Liver (tissue), 9 donors: ENCODE measurements around the gene UBR3. TPM values are rescaled to one million over a fixed set of nuclear protein-coding genes. Genes with fewer than 3 reads are reported as not detected.

Experiments used
- DNase-seq: peaks from one replicate; pipeline ENCODE4 v3.0.0-alpha.2; 2017; ENCODE audit warnings: low spot score
- H3K27ac ChIP-seq, 2 donors: one replicate each; pipeline ENCODE4 v1.7.0; 2013; ENCODE audit warnings: inconsistent platforms in 2 of 2, low read length in 2 of 2, control low read depth in 1 of 2, low read depth in 1 of 2, mild to moderate bottlenecking in 1 of 2
- H3K27me3 ChIP-seq, 4 donors: one replicate each; pipeline versions ENCODE4 v1.6.1 to v1.7.0; 2013; ENCODE audit warnings: low read length in 3 of 4, inconsistent platforms in 1 of 4, mild to moderate bottlenecking in 1 of 4, moderate library complexity in 1 of 4; ENCODE audit not compliant: control insufficient read depth in 4 of 4, insufficient read depth in 4 of 4
- H3K36me3 ChIP-seq, 4 donors: one replicate each; pipeline versions ENCODE4 v1.6.1 to v1.7.0; 2013; ENCODE audit warnings: low read length in 3 of 4, mild to moderate bottlenecking in 3 of 4, low read depth in 1 of 4, moderate library complexity in 1 of 4; ENCODE audit not compliant: control insufficient read depth in 4 of 4, insufficient read depth in 3 of 4
- H3K4me1 ChIP-seq, 4 donors: one replicate each; pipeline versions ENCODE4 v1.6.1 to v1.7.0; 2013; ENCODE audit warnings: low read length in 3 of 4, mild to moderate bottlenecking in 3 of 4, moderate library complexity in 1 of 4; ENCODE audit not compliant: control insufficient read depth in 4 of 4, insufficient read depth in 4 of 4
- H3K4me3 ChIP-seq, 3 donors: one replicate each; pipeline versions ENCODE4 v1.6.1 to v1.7.0; 2013; ENCODE audit warnings: low read length in 3 of 3, control low read depth in 1 of 3, low read depth in 1 of 3, mild to moderate bottlenecking in 1 of 3
- H3K9ac ChIP-seq, 2 donors: one replicate each; pipeline ENCODE4 v1.7.0; 2013; ENCODE audit warnings: low read length in 2 of 2, mild to moderate bottlenecking in 2 of 2, moderate library complexity in 2 of 2, control low read depth in 1 of 2, low read depth in 1 of 2
- H3K9me3 ChIP-seq, 4 donors: one replicate each; pipeline versions ENCODE4 v1.6.1 to v1.7.0; 2013; ENCODE audit warnings: low read length in 3 of 4; ENCODE audit not compliant: control insufficient read depth in 4 of 4
- ATF3 ChIP-seq: IDR thresholded peaks from 2 replicates; pipeline ENCODE4 v1.6.1; 2016; ENCODE audit warnings: antibody characterized with exemption
- CTCF ChIP-seq: fragments of 150-350 bp; IDR thresholded peaks from 2 replicates; pipeline ENCODE4 v1.5.1; 2017; ENCODE audit warnings: improper control_type of control experiment, low read depth, low read length; ENCODE audit not compliant: missing input control
- EGR1 ChIP-seq, 2 donors: IDR thresholded peaks; 2 replicates each; pipeline ENCODE4 v1.6.1; 2016 to 2018; ENCODE audit warnings: antibody characterized with exemption in 2 of 2, low read depth in 2 of 2
- GABPA ChIP-seq, 2 donors: IDR thresholded peaks in 1 of 2; conservative IDR thresholded peaks in 1 of 2; 2 replicates each; pipeline ENCODE4 v1.6.1; 2016; ENCODE audit warnings: antibody characterized with exemption in 2 of 2, mild to moderate bottlenecking in 1 of 2, moderate library complexity in 1 of 2
- HNF4A ChIP-seq, 2 donors: conservative IDR thresholded peaks; 2 replicates each; pipeline ENCODE4 v1.6.1; 2016; ENCODE audit warnings: antibody characterized with exemption in 2 of 2, mild to moderate bottlenecking in 2 of 2
- HNF4G ChIP-seq: IDR thresholded peaks from 2 replicates; pipeline ENCODE4 v1.6.1; 2016; ENCODE audit warnings: antibody characterized with exemption
- JUND ChIP-seq, 2 donors: IDR thresholded peaks; 2 replicates each; pipeline ENCODE4 v1.6.1; 2016; ENCODE audit warnings: antibody characterized with exemption in 2 of 2
- MAX ChIP-seq: IDR thresholded peaks from 2 replicates; pipeline ENCODE4 v1.6.1; 2016; ENCODE audit warnings: antibody characterized with exemption
- NR2F2 ChIP-seq: IDR thresholded peaks from 2 replicates; pipeline ENCODE4 v1.6.1; 2016; ENCODE audit warnings: antibody characterized with exemption
- RAD21 ChIP-seq, 2 donors: IDR thresholded peaks; 2 replicates each; pipeline ENCODE4 v1.6.1; 2016; ENCODE audit warnings: antibody characterized with exemption in 2 of 2, mild to moderate bottlenecking in 2 of 2
- RXRA ChIP-seq, 2 donors: IDR thresholded peaks; 2 replicates each; pipeline ENCODE4 v1.6.1; 2017 to 2018; ENCODE audit warnings: antibody characterized with exemption in 2 of 2, mild to moderate bottlenecking in 1 of 2
- SP1 ChIP-seq: IDR thresholded peaks from 2 replicates; pipeline ENCODE4 v1.6.1; 2018; ENCODE audit warnings: antibody characterized with exemption, mild to moderate bottlenecking
- TAF1 ChIP-seq: conservative IDR thresholded peaks from 2 replicates; pipeline ENCODE4 v1.6.1; 2016; ENCODE audit warnings: antibody characterized with exemption, mild to moderate bottlenecking
- YY1 ChIP-seq: IDR thresholded peaks from 2 replicates; pipeline ENCODE4 v1.6.1; 2016; ENCODE audit warnings: antibody characterized with exemption, mild to moderate bottlenecking
- ZBTB33 ChIP-seq: IDR thresholded peaks from 2 replicates; pipeline ENCODE4 v1.6.1; 2016; ENCODE audit warnings: antibody characterized with exemption
- WGBS: extraction: QIAGEN DNeasy Blood & Tissue Kit; methylation state at CpG from one replicate; pipeline ENCODE4 v1.1.7; 2013; 5-methylcytosine and 5-hydroxymethylcytosine counted together
- polyA plus RNA-seq, 2 donors: library from polyadenylated mRNA; stranded (reverse) in 1 of 2; unstranded in 1 of 2; fragments of 200-250 nt in 1 of 2; fragments of >200 nt in 1 of 2; fragmentation: Nextera tagmentation in 1 of 2; extraction: Ambion mirVana in 1 of 2; gene quantifications; one replicate each; pipeline versions ENCODE4 v1.2.1 to v1.2.3, GENCODE V29; 2013 to 2015
- total RNA-seq, 2 donors: library from RNA; depleted of rRNA; stranded (reverse); fragments of >200 nt; gene quantifications; one replicate each; pipeline ENCODE4 v1.2.3, GENCODE V29; 2014
- TF ChIP-seq, protein P1 (sequence below): IDR thresholded peaks from 2 replicates; pipeline ENCODE4 v1.6.1; 2016; ENCODE audit warnings: antibody characterized with exemption, mild to moderate bottlenecking
- donor health status: healthy.
- donor health status: healthy.
- donor health status: healthy.
- donor health status: healthy.
- donor health status: healthy.

UBR3 gene
- total and polyA plus RNA-seq, 4 donors = 8.5 to 69.4 (median 28.4) TPM

DNA sequence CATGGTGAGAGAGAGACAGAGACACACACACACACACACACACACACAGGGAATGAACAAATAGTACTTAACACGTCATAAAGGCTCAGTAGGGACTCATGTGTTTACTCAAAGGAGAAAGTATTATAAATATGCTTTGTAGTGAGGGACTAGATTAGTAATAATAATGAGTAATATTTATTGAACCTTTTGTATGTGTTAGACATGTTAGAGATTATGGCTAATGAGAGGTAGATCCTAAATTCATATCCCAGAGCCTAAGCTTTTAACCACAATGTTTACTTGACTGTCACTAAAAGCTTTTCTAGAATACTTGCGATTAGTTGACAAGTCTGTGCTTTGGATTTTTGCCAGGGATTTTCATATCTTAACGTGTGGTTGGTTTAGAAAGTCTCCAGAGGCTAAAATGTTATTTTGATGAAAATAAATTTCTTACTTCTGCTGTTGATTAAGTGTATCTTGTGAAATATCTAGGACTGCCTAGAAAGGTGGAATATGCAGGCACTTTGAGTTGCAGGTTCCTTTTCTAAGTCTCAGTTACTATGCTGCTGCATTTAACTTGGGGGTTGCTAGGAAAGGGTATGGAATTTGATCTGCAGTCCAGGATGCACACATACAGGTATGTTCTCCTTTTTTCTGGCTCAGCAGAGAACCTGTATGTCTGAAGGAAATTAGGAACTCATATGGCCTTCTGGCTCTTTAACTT is 64.5 kb downstream of the UBR3 start:
- Histone ChIP-seq H3K9me3 (no peaks in the 10 kb centered on the region), H3K27ac (no peak overlapping the region), H3K9ac (no peak overlapping the region), H3K27me3 (no peaks in the 10 kb centered on the region), H3K36me3 (peaks cover 2 to 8% (median 6%) of the 10 kb centered on the region in 4 donors), H3K4me1 (no peaks in the 10 kb centered on the region), H3K4me3 (no peak overlapping the region)
- TF ChIP-seq HNF4G (no peak), EGR1 (IDR thresholded peaks at IDR 0.05; ENCODE audit: low read depth in 2 of 2) (no peak), GABPA (IDR thresholded peaks at IDR 0.05 in 1 of 2, conservative IDR thresholded peaks at IDR 0.05 in 1 of 2) (no peak), TAF1 (no peak), RAD21 (IDR thresholded peaks at IDR 0.05) (no peak), CTCF (no peak), ZBTB33 (no peak), SP1 (no peak), YY1 (no peak)
- TF ChIP-seq, protein P1, sequence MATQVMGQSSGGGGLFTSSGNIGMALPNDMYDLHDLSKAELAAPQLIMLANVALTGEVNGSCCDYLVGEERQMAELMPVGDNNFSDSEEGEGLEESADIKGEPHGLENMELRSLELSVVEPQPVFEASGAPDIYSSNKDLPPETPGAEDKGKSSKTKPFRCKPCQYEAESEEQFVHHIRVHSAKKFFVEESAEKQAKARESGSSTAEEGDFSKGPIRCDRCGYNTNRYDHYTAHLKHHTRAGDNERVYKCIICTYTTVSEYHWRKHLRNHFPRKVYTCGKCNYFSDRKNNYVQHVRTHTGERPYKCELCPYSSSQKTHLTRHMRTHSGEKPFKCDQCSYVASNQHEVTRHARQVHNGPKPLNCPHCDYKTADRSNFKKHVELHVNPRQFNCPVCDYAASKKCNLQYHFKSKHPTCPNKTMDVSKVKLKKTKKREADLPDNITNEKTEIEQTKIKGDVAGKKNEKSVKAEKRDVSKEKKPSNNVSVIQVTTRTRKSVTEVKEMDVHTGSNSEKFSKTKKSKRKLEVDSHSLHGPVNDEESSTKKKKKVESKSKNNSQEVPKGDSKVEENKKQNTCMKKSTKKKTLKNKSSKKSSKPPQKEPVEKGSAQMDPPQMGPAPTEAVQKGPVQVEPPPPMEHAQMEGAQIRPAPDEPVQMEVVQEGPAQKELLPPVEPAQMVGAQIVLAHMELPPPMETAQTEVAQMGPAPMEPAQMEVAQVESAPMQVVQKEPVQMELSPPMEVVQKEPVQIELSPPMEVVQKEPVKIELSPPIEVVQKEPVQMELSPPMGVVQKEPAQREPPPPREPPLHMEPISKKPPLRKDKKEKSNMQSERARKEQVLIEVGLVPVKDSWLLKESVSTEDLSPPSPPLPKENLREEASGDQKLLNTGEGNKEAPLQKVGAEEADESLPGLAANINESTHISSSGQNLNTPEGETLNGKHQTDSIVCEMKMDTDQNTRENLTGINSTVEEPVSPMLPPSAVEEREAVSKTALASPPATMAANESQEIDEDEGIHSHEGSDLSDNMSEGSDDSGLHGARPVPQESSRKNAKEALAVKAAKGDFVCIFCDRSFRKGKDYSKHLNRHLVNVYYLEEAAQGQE = no peak
- WGBS = 59% methylated on average over 3 of the region's 3 CpGs
- DNase-seq = no peak

DNA sequence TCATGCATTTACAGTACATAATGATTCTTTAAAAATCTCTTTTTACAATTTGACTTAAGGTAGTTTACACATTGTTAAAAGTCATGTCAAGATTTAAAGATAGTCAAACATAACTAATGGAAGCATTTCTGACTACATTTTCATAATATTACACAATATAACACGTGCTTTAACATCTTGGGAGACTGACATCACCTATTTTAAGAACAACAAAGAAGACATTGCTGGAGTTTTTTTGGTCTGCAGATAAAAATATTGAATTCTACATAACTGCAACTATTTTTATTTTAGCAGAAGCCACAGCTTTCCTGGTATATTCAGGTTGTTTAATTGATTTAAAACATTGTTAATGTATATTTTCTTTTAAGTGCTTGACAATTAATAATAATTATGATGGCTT is 65.7 kb downstream of the UBR3 start:
- Histone ChIP-seq H3K36me3 (peaks cover 2 to 12% (median 6%) of the 10 kb centered on the region in 4 donors), H3K4me3 (no peak overlapping the region), H3K9ac (no peak overlapping the region), H3K27me3 (no peaks in the 10 kb centered on the region), H3K9me3 (no peaks in the 10 kb centered on the region), H3K4me1 (no peaks in the 10 kb centered on the region), H3K27ac (no peak overlapping the region)
- DNase-seq = no peak
- WGBS = 89% methylated on average over 1 of the region's 1 CpG
- TF ChIP-seq YY1 (no peak), ATF3 (no peak), HNF4A (conservative IDR thresholded peaks at IDR 0.05) (no peak), EGR1 (IDR thresholded peaks at IDR 0.05; ENCODE audit: low read depth in 2 of 2) (no peak), NR2F2 (no peak), RXRA (IDR thresholded peaks at IDR 0.05) (no peak), TAF1 (no peak), MAX (no peak), JUND (IDR thresholded peaks at IDR 0.05) (no peak), RAD21 (IDR thresholded peaks at IDR 0.05) (no peak), CTCF (no peak), HNF4G (no peak)
- TF ChIP-seq, protein P1 = no peak
